ENCODE data around the gene OSGEP. TPM values are rescaled to one million over a fixed set of nuclear protein-coding genes. Genes with fewer than 3 reads are reported as not detected.

OSGEP gene
- polyA plus RNA-seq (2013, experiment 1 of 2; ENCODE audit: insufficient read length): 23.2 TPM
- 27.2 TPM for polyA plus RNA-seq (2013, experiment 2 of 2; ENCODE audit: insufficient read length)

DNA sequence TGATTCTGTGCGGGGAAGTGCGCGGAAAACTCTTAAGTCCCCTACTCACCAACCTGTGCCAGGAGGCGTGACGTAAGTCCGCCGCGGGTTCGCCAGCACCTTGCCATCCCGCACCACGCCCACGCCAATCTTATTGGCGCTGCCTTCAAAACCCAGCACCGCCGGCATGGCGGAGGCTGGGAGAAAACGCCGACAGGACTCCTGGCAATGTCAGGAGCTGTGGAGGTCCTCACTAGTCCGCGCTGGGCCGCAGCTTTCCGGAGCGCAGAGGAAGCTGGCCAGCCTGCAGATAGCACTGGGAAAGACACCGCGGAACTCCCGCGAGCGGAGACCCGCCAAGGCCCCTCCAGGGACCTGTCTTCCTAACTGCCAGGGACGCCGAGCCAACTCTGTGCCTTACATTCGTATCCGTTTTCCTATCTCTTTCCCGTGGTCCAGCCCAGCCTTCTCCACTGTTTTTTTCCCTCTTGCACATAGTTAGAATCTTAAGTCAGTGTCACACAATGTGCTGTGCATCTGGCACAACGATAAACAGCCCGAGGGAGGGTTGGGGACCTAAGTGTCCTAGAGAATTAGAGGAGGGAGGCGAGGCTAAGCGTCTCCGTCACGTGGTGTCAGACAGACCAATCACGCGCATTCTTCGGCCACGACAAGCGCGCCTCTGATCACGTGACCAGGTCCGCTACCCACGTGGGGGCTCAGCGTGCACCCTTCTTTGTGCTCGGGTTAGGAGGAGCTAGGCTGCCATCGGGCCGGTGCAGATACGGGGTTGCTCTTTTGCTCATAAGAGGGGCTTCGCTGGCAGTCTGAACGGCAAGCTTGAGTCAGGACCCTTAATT, at the start of gene OSGEP, which contains the start of gene APEX1:
OSGEP (minus strand) TSS at position 297 of the 839 bp plus-strand sequence; CDS start at position 168, 129 bp downstream.
APEX1 (plus strand) TSS at position 711 of the 839 bp plus-strand sequence. CDS start 420 bp downstream, outside the sequence.
- peak; percentile 99 for DNase-seq

DNA sequence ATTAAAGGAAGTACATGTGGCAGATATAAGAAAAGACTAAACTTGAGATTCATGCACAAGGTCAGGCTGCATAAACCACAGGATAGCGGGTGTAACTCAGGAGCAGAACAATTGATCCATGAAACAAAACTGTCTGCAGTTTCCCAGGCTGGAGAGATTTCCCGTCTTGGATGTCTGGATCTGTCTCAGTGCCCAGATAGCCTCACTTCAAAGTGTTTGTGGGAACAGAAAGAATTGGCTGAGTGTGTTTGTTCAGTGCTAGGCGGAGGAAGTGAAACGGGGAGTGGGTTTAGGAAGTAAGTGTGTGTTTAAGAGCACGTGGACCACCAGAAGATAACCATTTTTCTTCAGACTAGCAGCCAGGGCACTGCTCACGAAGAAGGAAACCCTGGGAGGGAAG, 49.3 kb upstream of the OSGEP start:
- DNase-seq: no peak

DNA sequence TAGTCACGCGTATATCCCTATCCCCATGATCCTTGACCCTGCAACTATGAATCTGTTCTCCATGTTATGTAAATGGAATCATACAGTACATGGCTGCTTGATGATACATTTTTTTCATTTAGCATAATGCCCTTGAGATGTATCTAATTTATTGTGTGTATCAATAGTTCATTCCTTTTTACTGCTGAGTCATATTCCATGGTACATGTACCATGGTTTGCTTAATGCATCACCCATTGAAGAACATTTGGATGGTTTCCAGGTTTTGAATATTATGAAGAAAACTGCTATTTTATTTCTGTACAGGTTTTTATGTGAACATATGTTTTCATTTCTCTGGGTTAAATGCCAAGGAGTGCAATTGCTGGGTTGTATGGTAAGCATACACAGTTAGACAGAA, 46.7 kb upstream of the OSGEP start:
- DNase-seq: peak; percentile 20

DNA sequence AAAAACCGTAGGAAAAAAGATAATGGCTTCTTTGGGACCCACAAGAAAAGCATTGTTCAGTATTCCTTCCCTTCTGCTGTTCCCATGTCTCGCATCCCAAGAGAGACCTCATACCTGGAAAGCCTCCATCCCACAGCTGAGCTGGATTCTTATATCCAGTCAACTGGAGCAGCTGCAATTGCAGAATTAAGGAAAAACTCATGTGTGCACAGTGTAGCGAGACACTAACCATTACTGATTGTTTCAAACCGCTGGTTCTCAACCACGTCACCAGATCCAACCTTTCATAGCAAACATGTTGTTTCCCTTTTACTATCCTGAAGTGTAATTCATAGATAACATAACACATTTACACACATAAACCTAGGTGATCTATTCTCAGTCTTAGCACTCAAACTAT, 45.3 kb upstream of the OSGEP start:
- no peak for DNase-seq

DNA sequence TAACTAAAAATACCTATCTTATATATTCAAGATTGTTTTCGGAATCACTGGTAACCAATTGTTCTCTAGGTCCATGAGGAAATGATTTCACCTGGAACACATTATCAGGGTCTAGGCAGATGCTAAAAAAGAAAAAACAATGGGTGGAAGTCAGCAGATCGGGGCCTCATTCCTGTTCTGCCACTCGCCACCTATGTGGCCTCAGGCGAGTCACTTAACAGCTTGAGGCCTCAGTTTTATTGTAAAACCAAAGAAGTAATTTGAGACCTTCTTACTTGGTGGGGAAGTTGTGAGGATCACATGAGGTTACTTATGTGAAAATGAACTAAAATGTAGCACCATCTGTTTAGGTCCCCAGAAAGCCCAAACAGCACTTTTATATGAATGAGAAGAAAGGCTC, 44.5 kb upstream of the OSGEP start:
- DNase-seq: no peak

DNA sequence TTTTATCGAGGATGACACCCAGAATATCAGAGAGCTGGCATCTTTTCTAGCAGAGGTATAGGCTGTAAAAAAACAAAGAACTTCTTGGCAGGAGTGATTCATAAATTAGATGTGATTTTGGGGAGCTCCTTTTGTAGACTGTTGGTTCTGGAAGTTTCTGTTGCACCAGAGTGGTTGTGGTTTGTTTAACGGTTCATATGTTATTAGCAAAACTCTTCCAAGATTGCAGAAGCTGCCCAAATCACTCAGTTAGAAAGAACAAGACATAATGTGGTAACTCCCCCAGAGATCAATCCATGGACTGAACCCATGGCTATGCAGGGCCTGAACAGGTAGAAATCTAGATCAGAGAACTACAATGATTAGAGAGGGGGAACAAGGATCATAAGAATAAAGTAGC, 44.0 kb upstream of the OSGEP start:
- no peak for DNase-seq

DNA sequence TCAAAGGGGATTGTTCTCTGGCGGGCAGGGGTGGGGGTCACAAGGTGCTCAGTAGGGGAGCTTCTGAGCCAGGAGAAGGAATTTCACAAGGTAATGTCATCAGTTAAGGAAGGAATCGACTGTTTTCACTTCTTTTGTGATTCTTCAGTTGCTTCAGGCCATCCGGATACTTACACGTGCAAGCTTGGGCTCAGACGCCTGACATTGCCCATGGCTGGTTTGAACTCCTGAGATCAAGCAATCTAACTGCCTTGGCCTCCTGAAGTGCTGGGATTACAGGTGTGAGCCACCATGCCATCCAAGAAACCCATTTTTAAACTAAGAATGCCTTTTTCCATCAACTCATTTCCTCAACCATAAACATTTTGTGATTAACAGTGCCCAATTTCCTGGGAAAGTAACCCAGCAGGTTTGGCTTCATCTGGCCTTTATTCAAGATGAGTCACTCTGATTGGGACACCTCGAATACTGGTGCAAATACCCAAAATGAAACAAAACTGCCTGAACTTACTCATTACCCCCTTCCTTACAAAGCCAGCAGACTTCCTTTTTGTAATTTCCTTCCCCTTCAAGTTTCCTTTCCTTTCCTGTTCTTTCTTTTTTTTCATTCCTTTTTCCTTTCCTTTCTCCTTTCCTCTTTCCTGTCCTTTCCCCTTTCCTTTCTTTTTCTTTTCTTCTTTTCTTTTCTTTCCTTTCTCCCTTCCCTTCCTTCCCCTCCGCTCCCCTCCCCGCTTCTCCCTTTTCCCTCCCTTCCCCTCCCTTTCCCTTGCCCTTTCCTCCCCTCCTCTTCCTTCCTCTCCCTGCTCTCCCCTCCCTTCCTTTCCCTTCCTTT, 40.5 kb upstream of the OSGEP start:
- DNase-seq: no peak

DNA sequence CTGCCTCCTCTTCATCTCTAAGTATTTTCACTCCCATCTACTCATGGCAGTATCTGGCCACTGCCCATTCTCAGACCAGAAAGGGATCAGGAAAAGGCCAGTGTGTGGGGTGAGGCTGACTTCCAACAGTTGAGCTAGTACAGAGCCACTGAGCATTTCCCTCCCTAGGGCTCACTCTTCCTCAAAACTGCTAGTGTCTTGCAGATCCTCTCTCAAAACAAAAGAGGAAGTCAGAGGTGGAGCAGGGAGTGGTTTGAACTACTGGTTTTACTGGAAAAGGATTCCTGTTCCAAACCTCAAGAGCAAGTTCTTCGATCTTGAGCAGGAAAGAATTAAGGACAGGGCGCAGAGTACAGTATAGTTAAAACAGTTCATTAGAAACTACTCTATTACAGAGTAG, 39.0 kb upstream of the OSGEP start:
- DNase-seq: no peak

DNA sequence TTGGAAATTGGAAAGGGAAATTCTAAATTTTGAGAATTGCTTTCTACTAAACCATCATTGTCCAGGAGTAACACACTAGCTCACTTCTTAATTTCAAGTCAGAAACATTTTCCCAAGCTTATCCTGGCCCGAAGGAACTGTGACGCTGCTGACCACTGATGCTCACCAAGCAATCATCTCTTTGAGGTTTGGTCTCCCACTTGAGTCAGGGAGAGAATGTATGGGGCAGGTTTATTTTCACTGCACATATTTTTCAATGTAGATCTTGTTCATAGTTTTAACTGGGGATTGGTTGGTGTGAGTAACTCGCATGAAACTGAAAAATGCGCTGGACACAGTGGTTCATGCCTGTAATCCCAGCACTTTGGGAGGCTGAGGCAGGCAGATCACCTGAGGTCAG, 37.9 kb upstream of the OSGEP start:
- no peak for DNase-seq

DNA sequence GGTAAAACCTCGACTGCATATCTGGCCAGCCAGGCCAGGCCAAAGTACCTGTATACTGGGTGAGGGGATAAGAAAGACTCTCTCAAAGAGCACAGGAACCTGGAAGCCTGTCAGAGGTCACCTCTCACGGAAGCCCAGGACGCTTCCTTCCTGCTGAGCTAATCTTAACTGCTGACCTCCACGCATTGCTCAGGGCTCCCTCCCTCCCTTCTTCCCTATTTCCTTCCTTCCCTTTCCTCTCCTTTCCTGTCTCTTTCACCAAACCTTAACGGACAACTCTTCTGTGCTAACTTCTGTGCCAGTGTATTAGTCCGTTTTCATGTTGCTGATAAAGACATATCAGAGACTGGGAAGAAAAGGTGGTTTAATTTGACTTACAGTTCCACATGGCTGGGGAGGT, 36.0 kb upstream of the OSGEP start:
- DNase-seq: no peak

DNA sequence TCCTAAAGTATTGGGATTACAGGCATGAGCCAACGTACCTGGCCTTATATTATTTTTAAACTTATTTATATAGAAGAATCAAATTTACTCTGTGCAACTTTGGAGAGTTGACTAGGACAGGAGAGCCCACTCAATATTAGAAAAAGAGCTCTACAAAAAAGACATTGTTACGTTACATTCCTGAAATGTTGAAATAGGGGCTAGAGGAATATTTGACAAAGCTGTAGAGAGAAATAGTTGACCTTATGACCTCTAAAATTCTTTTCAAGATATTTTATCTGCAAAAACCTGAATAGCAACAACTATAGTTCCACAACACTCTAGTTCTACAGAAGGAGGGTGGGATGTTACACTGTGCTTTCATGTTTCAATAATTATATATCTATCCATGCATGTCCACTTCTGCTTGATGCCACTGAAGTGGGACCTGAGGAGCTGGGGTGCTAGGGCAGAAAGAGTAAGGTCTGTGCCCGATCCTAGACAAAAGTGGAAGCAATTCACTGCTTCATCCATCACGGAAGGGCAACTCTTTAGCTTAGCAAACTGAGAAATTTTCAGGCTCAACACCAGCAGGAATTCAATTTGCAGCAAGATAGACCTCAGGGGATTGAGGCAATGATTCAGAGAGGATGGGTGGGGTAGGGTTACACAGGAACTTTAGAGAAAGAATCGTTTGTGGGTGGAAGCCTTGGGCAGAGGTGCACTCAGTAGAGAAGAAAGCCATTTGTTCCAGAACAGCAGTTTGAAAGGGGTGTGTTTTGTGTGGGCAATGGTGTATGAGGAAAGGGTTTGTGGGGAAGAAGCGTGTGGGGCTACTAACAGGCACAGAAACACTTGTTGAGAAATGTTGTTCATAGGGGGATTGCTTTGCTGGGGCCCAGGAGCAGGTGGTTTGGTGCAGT, 34.7 kb upstream of the OSGEP start:
- DNase-seq: peak; percentile 1

DNA sequence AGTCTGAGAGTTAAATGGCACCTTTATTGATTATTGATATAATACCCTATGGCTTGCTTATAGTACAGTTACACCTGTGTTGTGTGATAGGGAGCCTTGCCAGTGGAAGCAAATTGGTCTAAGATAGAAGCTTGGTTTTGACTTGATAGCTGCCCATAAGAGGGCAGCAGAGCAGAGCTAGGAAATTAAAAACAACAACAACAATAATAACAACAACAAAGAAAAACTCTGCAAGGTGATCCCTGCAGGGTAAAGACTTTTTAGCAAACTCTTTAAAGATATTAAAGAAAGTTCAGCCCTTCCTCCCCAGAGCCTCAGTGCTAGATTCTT, 32.7 kb upstream of the OSGEP start:
- DNase-seq: no peak

DNA sequence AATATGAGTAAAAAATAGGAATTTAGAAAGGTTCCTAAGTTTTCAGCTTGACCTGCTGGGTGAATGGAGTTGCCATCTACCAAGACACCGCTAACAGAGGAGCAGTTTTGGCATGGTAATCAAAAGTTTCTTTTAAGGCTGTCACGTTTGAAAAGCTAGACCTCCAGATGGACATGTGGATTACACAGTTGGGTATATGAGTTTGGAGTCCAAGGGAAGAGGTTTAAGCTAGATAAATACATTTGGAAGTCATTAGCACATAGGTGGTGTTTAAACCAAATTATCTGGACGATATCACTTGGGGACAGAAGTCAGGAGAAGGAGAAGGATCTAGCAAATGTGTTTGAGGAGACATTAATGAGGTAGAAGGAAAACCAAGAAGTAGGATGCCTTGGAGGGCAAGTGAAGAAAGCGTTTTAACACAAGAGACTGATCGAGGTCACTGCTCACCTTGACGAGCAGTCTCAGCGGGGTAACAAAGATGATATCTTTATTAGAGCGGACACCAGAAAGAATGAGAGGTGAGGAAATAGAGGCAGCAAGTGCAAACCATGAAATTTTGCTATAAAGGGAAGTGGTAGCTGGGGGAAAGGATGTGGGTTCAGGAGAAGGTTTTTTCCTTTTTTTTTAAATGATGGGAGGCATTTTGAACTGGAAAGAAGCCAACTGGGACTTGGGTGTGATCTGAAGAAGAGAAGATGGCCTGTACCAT, 32.2 kb upstream of the OSGEP start:
- DNase-seq: no peak

DNA sequence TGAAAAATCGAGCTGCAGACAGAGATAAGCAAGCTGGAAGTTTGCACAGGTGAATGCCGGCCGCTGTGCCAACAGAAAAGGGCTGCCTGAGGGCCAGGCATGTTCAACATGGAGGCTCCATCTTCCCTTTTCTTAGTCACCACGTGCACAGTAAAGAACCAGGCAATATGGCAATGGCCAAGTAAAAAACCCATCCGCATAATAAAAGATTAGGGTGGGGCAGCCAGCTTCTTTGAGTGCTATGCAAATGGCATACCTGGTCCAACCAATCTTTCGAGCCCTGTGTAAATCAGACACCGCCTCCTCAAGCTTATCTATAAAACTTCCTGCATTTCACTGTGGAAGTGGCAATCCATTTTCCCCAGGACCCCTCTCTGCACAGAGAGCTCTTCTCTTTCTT, 31.3 kb upstream of the OSGEP start:
- DNase-seq: no peak

DNA sequence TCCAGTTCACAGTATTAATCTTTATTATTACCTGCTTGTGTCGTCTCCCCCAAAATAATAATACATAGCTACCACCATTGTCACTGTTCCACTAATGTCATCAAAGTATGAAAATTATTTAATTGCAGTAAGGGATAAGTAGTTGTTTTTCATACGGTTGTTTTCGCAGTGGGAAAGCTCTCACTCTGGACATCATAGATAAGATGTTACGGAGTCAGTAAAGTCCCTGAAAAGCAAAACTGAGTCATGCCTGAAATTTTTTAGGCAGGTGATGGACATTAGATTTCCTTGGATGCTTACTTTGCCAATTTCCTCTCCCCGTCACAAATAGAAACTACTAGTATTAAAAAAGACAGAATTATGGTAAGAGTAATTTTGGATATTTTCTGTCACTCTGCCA, 27.8 kb upstream of the OSGEP start:
- no peak for DNase-seq

DNA sequence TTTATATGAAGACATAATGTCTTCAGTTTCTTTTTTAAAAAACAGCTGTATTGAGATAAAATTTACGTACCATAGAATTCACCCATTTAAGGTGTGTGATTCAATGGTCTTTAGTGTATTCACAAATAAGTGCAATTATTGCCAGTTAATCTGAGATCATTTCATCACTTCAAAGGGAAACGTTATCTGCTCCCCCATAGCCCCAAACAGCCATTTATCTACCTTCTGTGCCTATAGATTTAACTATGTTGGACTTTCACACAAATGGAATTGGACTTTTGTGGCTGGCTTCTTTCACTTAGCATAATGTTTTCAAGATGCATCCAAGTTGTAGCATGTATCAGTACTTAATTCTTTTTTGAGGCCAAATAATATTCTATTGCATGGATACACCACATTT, 24.3 kb upstream of the OSGEP start:
- DNase-seq: no peak

DNA sequence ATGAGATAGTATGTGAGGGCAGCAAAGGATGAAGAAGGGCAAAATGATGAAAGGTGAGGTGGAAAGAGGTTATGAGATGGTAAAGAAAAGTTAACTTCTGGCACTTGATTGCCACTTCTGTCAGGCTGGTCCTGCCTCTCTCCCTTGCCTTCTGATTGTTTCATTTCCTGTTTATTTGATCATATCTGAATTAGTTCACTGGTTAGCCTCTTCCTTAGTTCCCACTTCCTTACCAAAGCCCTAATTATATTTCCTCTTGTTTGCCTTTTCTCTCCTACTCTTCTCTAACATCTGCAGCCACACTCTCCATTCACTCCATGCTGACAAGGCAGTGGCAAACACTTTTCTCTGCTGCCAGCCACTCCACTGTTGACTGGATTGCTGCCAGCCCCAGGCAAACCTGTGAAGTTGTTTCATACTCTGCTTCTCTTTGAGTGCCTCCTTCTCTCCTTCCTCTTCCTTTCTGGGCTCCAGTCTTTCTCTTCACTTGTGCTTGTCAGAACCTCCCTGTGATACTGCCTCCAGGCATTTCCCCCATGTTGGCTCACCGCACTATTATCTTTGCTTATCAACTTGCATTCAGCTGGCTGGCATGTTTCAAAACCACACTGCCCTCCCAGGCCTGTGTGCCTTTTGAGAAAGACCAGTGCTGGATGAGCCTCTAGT, 22.7 kb upstream of the OSGEP start:
- DNase-seq: peak; percentile 11

DNA sequence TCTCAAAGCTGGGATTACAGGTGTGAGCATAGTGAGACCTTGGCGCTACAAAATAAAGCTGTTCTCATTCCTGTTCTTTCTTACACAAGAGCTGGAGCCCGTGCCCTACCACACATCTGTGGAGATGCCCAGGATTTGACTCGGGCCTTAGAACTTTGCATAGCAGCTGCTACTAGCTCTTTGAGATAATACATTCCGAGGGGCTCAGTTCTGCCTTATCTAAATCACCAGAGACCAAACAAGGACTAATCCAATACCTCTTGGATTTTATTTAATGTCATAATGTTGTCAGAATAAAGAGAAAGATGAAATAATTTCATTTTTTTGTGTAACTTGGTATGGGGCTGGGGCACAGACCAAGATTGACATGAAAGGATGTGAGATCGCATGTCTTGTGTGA, 22.2 kb upstream of the OSGEP start:
- DNase-seq: no peak

DNA sequence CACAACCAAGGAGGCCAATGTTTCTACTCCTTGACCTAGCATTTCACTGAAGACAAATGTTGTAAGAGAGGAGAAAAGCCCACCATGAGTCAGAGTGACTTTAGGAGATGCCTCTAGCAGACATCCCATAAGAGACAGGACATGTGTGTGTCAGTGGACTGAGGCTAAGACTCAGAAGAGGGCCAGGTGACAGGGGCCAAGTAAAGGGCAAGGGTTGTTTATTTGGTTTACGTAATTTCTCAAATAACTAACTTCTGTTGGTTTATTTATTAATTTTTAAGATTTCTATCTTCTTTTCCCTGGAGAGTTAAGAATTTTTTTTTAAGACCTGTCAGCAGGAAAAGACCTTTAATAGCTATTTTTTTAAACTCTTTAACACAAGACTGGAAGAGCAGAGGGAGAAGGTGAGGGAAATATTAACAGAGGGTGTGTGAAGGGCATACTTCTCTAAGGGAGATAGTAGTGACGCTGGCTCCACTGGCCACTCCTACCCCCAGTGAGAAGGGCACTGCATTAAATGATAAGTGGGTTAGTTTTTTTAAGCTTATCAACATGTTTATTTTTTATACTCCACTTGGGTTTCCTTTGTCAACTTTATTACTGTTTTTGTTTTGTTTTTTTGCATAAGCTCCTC, 18.0 kb upstream of the OSGEP start:
- DNase-seq: no peak

DNA sequence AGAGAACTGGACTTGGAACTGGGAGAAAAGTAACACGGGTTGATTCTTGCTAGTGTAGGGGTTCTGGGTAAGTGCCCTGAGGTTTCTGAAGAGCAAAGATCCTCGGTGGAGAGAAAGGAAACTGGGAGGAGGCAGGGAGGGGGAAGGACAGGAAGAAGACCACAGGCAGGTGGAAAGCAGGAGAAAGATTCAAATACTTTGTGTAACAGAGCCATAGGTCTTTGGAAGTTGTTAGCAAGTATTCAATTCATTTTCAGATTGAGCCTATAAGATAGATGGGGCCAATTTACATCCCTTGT, 15.9 kb upstream of the OSGEP start:
- DNase-seq: no peak
